Middle frontal gyrus (tissue), 1 donor: Measurements from ENCODE around the gene MCCD1.
"Not testable (repeated sequence)": the region's sequence is repeated elsewhere in the genome, so short reads cannot be mapped to it uniquely, and the experiment has no call there.

Source experiments
- DNase-seq: peaks from one replicate; pipeline ENCODE4 v3.0.0-alpha.2; 2015; ENCODE audit warnings: low spot score; ENCODE audit errors: extremely low spot score

MCCD1 gene

DNA sequence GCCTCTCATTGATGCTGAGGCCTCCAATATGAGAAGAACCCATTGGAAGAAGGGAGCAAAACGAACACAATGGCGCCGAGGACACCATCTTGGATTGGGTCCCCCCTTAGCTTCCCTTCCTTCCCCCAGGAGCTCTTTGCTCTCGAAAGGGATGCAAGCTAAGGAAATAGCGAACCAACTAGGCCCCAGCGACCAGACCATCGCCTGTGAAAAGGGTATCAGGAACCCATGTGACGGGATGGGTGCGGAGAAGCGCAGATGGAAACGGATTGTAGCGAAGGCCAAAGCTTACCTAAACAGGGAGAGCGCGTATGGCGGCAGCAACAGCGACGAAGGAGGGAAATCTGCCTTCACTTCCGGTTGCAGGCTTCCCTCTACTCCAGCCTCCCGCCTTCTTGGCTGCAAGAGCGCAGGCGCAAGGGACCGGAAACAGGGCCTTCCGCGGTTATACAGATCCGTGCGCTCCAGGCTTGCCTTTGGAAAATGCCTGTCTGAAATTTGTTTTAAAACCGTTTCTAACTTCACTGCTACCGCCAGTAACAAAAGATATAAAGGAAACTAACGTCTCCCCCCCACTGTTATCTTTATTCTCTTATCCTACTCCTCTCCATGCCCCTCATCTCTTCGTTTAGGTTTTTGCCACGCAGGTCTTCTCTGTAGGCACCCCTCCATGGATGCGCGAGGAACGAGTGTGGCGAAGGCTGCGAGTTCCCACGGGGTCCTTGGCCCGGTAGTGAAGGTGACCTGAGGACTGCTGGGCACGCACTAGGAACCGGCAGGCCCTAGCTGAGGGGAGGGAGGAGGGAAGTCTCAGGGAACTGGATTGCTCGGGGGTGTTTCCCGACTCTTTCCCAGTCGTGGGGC lies 13.1 kb downstream of the MCCD1 start, which contains the start of gene DDX39B:
Gene DDX39B (minus strand): TSS at position 346 of the 864 bp plus-strand sequence. CDS start 1,471 bp downstream, outside the sequence.
- DNase-seq, result peak; percentile 98

DNA sequence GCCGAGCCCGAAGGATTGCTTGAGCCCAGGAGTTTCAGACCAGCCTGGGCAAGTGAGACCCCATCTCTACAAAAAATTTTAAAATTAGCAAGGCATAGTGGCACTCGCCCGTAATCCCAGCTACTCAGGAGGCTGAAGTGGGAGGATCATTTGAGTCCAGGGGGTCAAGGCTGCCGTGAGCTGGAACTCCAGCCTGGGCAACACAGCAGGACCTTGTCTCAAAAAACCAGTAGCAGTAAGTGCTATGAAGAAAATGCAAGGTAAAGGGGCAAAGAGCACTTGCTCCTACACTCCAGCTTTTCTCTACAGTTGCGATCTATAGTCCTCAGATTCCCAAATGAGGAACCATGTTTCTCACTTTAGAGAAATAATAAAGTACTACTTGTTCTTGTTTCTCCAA lies 14.9 kb downstream of the MCCD1 start:
- DNase-seq, result no peak

- DNase-seq, result no peak
These were observed 15.9 kb downstream of the MCCD1 start for GRCh38 chr6:31544676-31545075.

GRCh38 chr6:31545291-31545690 lies 16.5 kb downstream of the MCCD1 start:
- no peak for DNase-seq

DNA sequence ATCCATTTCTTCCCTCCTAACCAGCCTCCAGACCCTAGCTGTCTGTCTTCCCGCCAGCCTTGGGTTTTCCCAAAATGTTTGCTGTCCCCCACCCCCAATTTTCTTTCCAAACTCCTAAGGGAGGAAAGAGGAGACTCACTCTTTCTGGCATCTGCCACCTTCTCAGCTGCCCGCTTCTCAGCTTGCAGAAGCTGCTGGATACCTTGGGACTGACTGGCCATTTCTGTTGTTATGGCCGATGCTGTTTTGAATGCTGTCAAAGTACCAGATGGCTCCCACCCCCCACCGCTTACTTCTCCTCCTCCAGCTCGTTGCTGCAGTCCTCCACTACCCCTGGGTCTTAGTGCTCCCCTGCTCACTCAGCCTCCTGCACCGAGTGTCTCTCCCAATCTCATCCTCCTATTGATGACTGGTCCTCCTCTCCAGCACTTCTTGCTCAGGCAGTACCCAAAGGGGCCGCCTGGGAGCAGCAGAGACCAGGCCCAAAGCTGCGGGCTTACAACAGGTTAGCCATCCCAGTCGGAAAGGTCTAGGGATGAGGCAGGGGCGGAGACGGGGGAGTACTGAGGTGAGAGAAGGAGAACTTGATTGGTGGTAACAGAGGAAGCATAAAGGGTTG lies 17.7 kb downstream of the MCCD1 start, which contains the start of gene ATP6V1G2:
Gene ATP6V1G2 (minus strand): TSS at position 270 of the 619 bp plus-strand sequence. CDS start 49 bp downstream, at position 221.
- DNase-seq, result peak; percentile 83

DNA sequence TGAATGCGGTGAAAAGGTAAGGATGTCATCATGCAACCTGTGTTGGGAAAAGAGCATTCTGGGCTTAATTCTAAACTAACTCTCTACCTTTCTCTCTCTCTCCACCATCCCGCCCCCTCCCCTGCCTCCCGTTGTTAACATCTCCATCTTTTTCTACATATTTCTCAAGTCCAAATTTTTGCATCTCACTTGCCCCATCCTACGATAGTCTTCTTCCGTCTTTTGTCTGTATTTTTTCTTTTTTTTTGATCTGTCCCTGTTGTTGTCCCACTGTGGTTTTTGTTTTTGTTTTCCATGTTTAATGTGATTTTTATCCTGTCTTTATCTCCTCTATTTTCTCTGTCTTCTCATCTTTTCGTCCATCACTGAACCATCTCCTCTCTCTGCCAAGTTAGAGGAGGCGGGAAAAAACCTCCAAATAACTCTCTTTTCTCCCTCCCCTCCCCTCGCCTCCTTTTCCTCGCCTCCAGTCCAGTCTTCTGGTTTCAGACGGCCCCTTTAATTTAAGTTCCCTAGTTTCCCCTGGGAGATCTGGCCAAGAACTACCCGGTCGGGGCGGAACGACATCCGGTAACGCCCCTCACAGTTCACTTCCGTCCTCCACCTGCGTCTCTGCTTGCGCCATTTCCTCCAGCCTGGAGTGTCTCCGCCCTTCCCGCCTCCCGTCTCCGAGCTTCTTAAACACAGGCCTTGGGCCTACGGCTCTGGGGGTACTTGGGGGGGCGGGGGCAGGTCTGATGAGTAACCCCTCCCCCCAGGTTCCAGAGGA lies 18.4 kb downstream of the MCCD1 start, which contains the start of gene NFKBIL1:
Gene NFKBIL1 (plus strand): TSS at position 651 of the 769 bp plus-strand sequence. CDS start 87 bp downstream, at position 738.
- peak; percentile 96 for DNase-seq

DNA sequence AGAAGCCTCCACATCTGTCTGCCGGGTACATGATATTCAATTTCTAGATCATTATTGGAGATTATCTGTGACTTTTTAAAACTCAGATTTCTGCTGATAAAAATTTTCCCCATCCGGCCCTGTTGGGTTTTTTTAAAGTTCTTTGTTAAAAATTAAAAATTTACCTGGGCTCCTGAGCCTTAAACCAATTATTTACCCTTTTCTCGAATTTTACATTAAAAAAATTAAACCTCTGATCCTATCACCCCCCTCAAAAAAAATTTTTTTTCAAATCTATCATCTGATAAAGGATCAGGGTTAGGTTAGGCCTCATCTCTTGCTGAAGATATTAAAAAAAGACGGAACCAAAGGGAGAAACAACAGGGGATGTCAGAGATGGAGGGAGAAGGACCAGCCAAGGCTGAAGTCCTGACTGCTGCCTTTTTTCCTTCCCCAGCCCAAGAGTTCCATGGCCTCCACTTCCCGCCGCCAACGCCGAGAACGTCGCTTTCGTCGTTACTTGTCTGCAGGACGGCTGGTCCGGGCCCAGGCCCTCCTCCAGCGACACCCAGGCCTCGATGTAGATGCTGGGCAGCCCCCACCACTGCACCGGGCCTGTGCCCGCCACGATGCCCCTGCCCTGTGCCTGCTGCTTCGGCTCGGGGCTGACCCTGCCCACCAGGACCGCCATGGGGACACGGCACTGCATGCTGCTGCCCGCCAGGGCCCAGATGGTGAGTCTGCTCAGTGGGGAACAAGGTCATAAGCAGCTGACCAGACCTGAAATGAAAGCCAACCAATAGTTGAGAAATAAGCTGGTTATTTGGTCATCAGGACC lies 19.2 kb downstream of the MCCD1 start:
- no peak for DNase-seq

DNA sequence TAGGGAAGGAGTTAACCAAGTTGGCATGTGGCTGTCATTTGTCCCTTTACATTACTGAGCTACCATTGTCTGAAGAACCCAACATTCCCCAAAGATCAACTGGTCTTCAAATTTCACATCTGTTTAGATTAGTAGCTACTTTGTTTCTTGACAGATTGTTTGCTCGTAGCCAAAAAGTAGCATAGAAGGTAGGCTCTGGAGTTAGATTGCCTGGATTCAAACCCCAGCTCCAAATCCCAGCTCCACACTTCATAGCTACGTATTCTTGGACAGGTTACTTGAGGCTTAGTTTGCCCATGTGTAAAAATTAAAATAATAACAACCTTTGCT lies 19.7 kb downstream of the MCCD1 start:
- DNase-seq, result no peak

GRCh38 chr6:31551371-31551770 lies 22.6 kb downstream of the MCCD1 start:
- not testable (repeated sequence) for DNase-seq

GRCh38 chr6:31556307-31556706 lies 27.5 kb downstream of the MCCD1 start:
- no peak for DNase-seq

DNA sequence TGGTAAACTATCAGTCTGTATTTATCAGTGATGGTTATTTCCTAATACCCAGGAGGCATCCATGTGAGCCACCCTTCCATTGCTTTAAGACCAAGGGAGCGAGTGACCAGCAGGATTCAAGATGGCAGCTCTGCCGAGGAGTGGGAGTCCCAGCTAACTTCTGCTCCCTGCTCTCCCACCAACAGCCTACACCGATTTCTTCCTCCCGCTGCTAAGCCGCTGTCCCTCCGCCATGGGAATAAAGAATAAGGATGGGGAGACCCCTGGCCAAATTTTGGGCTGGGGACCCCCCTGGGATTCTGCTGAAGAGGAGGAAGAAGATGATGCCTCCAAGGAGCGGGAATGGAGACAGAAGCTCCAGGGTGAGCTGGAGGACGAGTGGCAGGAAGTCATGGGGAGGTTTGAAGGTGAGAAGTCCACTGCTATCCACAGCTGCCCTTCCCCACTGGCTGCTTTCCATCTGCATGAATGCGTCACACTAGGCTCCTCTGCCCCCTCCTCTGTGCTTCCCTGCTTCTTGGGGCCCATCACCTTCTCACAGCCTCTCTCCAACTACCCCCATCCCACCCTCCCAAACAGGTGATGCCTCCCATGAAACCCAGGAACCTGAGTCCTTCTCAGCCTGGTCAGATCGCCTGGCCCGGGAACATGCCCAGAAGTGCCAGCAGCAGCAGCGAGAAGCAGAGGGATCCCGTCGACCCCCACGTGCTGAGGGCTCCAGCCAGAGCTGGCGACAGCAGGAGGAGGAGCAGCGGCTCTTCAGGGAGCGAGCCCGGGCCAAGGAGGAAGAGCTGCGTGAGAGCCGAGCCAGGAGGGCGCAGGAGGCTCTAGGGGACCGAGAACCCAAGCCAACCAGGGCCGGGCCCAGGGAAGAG lies 28.9 kb downstream of the MCCD1 start:
- DNase-seq, result no peak

GRCh38 chr6:31558318-31558625 lies 29.5 kb downstream of the MCCD1 start:
- DNase-seq, result no peak

DNA sequence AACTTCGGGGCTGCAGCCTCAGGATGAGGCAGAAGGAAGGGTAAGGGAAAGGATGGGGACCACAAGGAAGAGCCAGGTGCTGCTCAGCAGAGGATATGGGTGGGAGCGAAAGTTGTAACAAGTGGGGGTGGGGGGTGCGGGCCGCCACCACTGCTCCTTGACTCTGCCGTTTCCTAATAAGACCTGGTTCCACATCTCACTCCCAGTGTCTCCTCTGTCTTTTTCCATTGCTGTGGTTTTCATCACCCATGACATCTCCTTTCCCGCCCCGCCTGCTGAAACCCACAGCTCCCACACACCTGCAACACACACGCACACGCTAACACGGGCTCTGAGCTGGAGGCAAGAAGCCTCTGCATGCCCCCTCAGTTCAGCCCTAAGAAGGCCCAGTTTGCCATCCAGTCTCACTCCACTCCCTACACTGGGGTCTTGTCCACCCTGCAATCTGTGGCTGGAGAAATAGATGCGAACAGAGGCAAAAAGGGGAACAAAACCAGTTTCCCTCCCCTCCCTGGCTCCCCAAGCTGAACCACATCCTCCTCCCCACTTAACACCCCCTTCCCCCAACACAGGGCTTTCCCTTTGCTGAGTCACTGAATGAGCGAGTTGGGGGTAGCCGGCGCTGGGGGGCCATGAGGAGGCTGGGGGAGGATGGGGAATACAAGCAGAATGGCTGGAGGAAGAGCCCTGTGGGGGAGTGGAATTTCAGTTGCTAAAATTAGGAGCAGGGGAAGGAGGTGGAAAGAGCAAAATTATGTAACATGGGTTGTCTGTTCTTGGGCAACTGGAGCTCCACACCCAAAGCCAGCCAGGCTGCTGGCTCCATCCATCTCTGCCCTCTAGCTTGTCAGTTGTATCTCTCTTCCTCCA lies 30.1 kb downstream of the MCCD1 start:
- DNase-seq, result no peak

DNA sequence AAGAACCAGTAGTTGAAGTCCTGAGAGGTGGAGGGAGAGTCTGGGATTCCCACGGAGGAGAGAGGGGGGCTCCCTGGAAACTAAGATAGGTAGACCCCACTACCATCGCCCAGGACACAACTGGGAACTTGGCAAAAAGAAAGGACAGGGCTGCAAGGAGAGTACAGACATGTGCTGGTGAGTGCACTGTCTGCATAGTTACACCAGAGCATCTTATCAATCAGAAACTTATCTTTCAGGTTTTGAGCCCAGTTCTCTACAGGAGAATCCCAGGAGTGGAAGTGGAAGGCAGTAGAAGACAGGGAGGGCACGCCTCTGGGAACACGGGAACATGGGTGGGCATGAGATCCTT lies 30.8 kb downstream of the MCCD1 start:
- DNase-seq, result no peak

DNA sequence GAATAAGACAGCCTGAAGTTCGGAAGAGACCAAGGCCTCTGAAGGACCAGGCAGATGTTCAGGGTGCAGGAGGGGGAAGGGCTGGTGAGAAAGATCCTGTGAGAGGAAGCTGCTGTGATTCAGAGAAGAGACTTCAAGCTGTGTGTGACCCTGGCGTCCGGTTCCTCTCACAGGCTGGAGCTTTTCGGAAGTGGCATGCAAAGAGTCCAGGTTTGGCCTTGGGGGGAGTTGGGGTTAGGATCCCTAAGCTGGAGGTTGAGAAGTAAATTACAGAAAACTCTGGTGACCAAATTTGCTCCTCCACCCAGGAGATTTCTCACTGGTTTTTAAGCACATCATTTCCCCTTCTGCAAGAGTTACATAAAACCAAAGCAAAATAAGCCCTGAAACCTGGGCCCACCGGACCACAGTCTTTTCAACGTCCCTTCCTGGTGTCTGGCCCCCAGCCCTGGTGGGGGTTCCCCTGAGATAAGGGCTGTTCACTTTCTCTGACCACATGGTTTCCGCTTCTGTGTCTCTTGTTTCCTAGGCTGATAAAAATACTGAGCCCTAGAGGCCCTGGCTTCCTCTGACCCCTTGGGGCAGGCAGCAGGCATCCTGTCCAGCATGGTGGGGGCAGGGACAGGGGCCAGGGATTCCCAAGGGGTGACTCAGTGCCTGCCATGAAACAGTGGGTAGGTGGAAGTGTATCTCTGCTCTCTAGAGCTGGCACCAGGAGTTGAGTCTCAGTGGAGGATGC lies 31.4 kb downstream of the MCCD1 start:
- no peak for DNase-seq

DNA sequence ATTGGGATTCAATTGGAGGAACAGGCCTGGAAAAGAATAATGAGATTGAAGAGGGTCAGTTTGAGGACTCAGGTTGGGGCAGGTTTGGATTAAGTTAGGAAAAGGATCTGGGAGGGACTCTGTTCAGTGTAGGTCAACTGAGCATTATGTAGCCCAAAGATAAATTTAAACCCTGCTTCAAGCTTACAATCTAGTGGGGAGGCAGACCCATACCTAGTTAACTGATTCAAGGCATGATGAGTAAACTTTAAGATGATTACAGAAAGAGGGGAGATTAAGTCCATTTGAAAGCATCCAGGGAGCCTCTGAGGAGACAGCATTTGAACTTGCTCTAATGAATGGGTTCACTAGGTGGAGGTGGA lies 31.9 kb downstream of the MCCD1 start:
- DNase-seq, result no peak

- no peak for DNase-seq
These were observed 39.0 kb downstream of the MCCD1 start for GRCh38 chr6:31567531-31568370.

DNA sequence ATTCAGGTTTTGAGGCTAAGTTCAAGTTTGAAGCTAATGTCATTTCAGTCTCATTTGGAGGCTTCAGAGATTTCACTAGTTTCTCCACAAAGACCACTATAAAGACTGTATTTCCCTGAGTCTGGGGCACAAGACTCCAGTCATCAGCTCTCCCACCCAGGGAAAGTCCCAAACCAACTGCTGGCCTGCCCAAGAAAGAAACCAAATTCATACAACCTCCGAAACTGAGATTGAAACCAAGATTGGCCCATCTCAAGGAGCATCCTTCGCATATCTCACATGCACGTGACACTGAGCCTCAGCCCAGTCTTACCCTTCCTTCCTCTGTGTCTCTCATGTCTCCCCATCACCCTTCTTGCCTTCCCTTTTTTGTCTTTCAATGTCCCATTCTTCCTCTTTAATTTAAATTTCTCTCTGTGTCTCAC lies 39.8 kb downstream of the MCCD1 start:
- no peak for DNase-seq
